Keratinocyte (primary cell): ENCODE measurements around the gene SUPT20HL1. TPM values are rescaled to one million over a fixed set of nuclear protein-coding genes. Genes with fewer than 3 reads are reported as not detected.

Experiments
- DNase-seq: peaks from one replicate; pipeline ENCODE4 v3.0.0-alpha.2; 2011; ENCODE audit warnings: low read depth, missing footprints, low spot score
- FAIRE-seq: peaks from 2 replicates; lab custom pipeline; 2011; peaks lifted over from hg19 to GRCh38; lab: Jason Lieb, UNC
- H2AFZ ChIP-seq: 2 replicates; pipeline ENCODE4 v1.6.0; 2012; ENCODE audit warnings: low read length, control low read depth, inconsistent platforms; ENCODE audit not compliant: control insufficient read depth
- H3K27ac ChIP-seq: 2 replicates; pipeline ENCODE4 v1.5.1; 2011; ENCODE audit warnings: low read length; ENCODE audit not compliant: control insufficient read depth, insufficient read depth
- H3K27me3 ChIP-seq: 3 replicates; pipeline ENCODE4 v1.6.0; 2011; ENCODE audit warnings: low read length; ENCODE audit not compliant: control insufficient read depth, insufficient read depth; ENCODE audit errors: extremely low read depth
- H3K36me3 ChIP-seq, 2 experiments: 2 replicates in 1 of 2; 3 replicates in 1 of 2; pipeline ENCODE4 v1.5.1; 2011; ENCODE audit warnings: low read length in 2 of 2, mild to moderate bottlenecking in 1 of 2; ENCODE audit not compliant: control insufficient read depth in 2 of 2, insufficient read depth in 2 of 2; ENCODE audit errors: extremely low read depth in 1 of 2
- H3K4me1 ChIP-seq: 3 replicates; pipeline ENCODE4 v1.5.1; 2011; ENCODE audit warnings: low read length; ENCODE audit not compliant: control insufficient read depth, insufficient read depth; ENCODE audit errors: extremely low read depth
- H3K4me2 ChIP-seq: 3 replicates; pipeline ENCODE4 v1.6.0; 2011; ENCODE audit warnings: low read depth, low read length; ENCODE audit not compliant: control insufficient read depth, insufficient read depth; ENCODE audit errors: extremely low read depth
- H3K4me3 ChIP-seq, 3 experiments: fragments of 200-600 bp in 1 of 3; sonication (generic) in 1 of 3; 2 replicates in 2 of 3; 3 replicates in 1 of 3; pipeline ENCODE4 v1.5.1; 2011 to 2016; ENCODE audit warnings: low read length in 3 of 3, mild to moderate bottlenecking in 3 of 3, control low read depth in 2 of 3, inconsistent platforms in 1 of 3, low read depth in 1 of 3, mixed read lengths in 1 of 3, mixed run types in 1 of 3, moderate library complexity in 1 of 3; ENCODE audit not compliant: control insufficient read depth in 2 of 3, insufficient read depth in 2 of 3; ENCODE audit errors: extremely low read depth in 1 of 3
- H3K79me2 ChIP-seq: 2 replicates; pipeline ENCODE4 v1.6.0; 2012; ENCODE audit warnings: low read length; ENCODE audit not compliant: control insufficient read depth, insufficient read depth
- H3K9ac ChIP-seq: 3 replicates; pipeline ENCODE4 v1.6.0; 2011; ENCODE audit warnings: low read length; ENCODE audit not compliant: control insufficient read depth, insufficient read depth; ENCODE audit errors: extremely low read depth
- H3K9me1 ChIP-seq: 3 replicates; pipeline ENCODE4 v1.6.0; 2011; ENCODE audit warnings: low read length; ENCODE audit not compliant: control insufficient read depth, insufficient read depth; ENCODE audit errors: extremely low read depth
- H3K9me3 ChIP-seq: 2 replicates; pipeline ENCODE4 v1.5.1; 2012; ENCODE audit warnings: low read depth, low read length; ENCODE audit not compliant: control insufficient read depth
- H4K20me1 ChIP-seq: 3 replicates; pipeline ENCODE4 v1.6.0; 2011; ENCODE audit warnings: low read length; ENCODE audit not compliant: control insufficient read depth, insufficient read depth; ENCODE audit errors: extremely low read depth
- CTCF ChIP-seq, 3 experiments: IDR thresholded peaks in 1 of 3; conservative IDR thresholded peaks in 1 of 3; optimal IDR thresholded peaks in 1 of 3; 2 replicates in 2 of 3; 3 replicates in 1 of 3; pipeline versions ENCODE3 to v1.5.1; 2011; ENCODE audit warnings: low read length in 3 of 3, mild to moderate bottlenecking in 3 of 3, moderate library complexity in 2 of 3, control low read depth in 1 of 3, inconsistent platforms in 1 of 3; ENCODE audit not compliant: insufficient read depth in 2 of 3; ENCODE audit errors: extremely low read depth in 1 of 3
- EZH2 ChIP-seq: IDR thresholded peaks from one replicate; pipeline ENCODE4 v1.6.1; 2012; ENCODE audit warnings: inconsistent platforms, mild to moderate bottlenecking, low read length, moderate library complexity
- dilution Hi-C: fragments of 300-500 bp; cut with MboI; formaldehyde crosslinking; loops from one replicate; pipeline ENCODE4 v1.7.0; 2020; ENCODE audit warnings: low sequenced_read_pairs; ENCODE audit not compliant: extremely low pct_ligation_motif_present
- polyA plus RNA-seq, 5 experiments: library from polyadenylated mRNA; depleted of rRNA in 3 of 5; stranded (reverse) in 3 of 5; stranded (forward) in 1 of 5; unstranded in 1 of 5; fragments of >200 nt; gene quantifications; 1 replicate in 1 of 5; 2 replicates in 3 of 5; 3 replicates in 1 of 5; pipeline versions ENCODE4 v1.2.1 to v1.2.3, GENCODE V29; 2011 to 2012; ENCODE audit warnings: missing spikeins in 2 of 5, low read depth in 1 of 5, low replicate concordance in 1 of 5

Gene SUPT20HL1
- polyA plus RNA-seq, 1 donor (not counting 4 experiments of a cell fraction or from before 2014, with no cell fraction given), result not detected

GRCh38 chrX:24392709-24393108 is 32.3 kb downstream of the SUPT20HL1 start:
- no peak for TF ChIP-seq EZH2
- no peak for TF ChIP-seq CTCF (optimal IDR thresholded peaks at IDR 0.05 in 1 of 3, IDR thresholded peaks at IDR 0.05 in 1 of 3, conservative IDR thresholded peaks at IDR 0.05 in 1 of 3; ENCODE audit: extremely low read depth in 1 of 3, insufficient read depth in 2 of 3, low read length in 3 of 3)
- Histone ChIP-seq H3K27ac (no peak overlapping the region), H3K9ac (no peak overlapping the region), H4K20me1 (no peaks in the 10 kb centered on the region), H3K27me3 (peaks cover 14% of the 10 kb centered on the region), H3K36me3 (no peaks in the 10 kb centered on the region), H2AFZ (no peak overlapping the region), H3K4me3 (no peak overlapping the region), H3K79me2 (no peaks in the 10 kb centered on the region), H3K4me1 (no peaks in the 10 kb centered on the region), H3K9me1 (no peaks in the 10 kb centered on the region), H3K9me3 (no peaks in the 10 kb centered on the region), H3K4me2 (no peak overlapping the region)
- dilution Hi-C loops, result no loop called here
- FAIRE-seq (no peak), DNase-seq (no peak)

GRCh38 chrX:24395775-24396174 is 35.3 kb downstream of the SUPT20HL1 start:
- DNase-seq, result peak; percentile 19
- no peak for TF ChIP-seq EZH2
- TF ChIP-seq CTCF (optimal IDR thresholded peaks at IDR 0.05 in 1 of 3, IDR thresholded peaks at IDR 0.05 in 1 of 3, conservative IDR thresholded peaks at IDR 0.05 in 1 of 3; ENCODE audit: extremely low read depth in 1 of 3, insufficient read depth in 2 of 3, low read length in 3 of 3), result peak; percentile 78 to 85 (median 80)
- Histone ChIP-seq H3K9ac (no peak overlapping the region), H3K4me3 (no peak overlapping the region), H3K27ac (no peak overlapping the region), H3K9me1 (no peaks in the 10 kb centered on the region), H3K9me3 (no peaks in the 10 kb centered on the region), H3K4me1 (peaks cover 5% of the 10 kb centered on the region), H3K36me3 (no peaks in the 10 kb centered on the region), H4K20me1 (no peaks in the 10 kb centered on the region), H3K4me2 (no peak overlapping the region), H2AFZ (no peak overlapping the region), H3K27me3 (peaks cover 14% of the 10 kb centered on the region), H3K79me2 (no peaks in the 10 kb centered on the region)
- peak; percentile 95 for FAIRE-seq
- dilution Hi-C loops, result no loop called here
